C4-2B (cell line): ENCODE results near the gene IL18.
A peak's percentile ranks its signal among the peaks of the same experiment; 100 is the strongest.

ENCODE experiments used
- H3K27ac ChIP-seq: fragments of 450-650 bp; 2 replicates; pipeline ENCODE4 v1.5.1; 2017
- ZFX ChIP-seq: fragments of 450-650 bp; IDR thresholded peaks from 2 replicates; pipeline ENCODE4 v1.6.1; 2017
- TF ChIP-seq, protein P1 (sequence below): fragments of 450-650 bp; conservative IDR thresholded peaks from 2 replicates; pipeline ENCODE4 v1.5.1; 2017; ENCODE audit warnings: mild to moderate bottlenecking

Gene IL18

DNA sequence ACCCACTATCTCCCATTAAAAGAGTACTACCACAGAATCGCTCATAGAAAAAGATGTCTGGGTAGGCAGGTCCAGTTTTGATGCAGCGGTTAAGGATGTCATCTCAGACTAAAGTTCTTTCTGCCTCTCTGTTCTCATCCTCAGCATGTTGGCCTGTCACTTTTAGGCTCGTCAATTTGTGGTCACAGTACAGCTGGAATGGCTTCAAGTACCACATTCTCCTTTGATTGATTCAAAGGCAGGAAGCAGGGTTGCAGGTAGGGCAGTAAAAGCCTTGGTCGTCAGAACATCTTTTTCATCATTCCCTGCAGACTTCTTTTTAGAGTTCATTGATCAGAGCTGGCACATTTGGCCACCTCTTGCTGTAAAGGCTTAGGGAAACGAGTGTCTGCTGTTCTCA, 48.5 kb downstream of the IL18 start:
- TF ChIP-seq, protein P1, sequence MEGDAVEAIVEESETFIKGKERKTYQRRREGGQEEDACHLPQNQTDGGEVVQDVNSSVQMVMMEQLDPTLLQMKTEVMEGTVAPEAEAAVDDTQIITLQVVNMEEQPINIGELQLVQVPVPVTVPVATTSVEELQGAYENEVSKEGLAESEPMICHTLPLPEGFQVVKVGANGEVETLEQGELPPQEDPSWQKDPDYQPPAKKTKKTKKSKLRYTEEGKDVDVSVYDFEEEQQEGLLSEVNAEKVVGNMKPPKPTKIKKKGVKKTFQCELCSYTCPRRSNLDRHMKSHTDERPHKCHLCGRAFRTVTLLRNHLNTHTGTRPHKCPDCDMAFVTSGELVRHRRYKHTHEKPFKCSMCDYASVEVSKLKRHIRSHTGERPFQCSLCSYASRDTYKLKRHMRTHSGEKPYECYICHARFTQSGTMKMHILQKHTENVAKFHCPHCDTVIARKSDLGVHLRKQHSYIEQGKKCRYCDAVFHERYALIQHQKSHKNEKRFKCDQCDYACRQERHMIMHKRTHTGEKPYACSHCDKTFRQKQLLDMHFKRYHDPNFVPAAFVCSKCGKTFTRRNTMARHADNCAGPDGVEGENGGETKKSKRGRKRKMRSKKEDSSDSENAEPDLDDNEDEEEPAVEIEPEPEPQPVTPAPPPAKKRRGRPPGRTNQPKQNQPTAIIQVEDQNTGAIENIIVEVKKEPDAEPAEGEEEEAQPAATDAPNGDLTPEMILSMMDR, result no peak
- no peak for TF ChIP-seq ZFX
- H3K27ac ChIP-seq, result no peak overlapping the region

DNA sequence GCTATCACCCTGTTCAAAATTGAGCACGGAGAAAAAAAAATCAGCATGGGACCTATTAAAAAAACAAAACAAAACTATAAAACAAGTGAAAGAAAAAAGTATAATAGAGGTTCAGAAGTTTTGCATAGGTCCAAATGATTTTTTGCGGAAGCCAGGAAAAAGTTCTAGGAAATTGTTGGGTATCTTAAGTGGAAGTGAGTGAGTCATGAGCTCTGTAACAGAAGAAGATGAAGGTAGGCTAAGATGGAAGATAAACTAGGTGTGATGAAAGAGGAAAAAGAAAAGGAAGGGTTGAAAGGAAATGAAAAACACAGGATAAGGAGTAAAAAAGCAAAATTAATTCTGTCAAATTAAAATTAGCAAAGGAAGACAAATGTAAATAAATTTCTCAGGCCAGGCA, 49.4 kb downstream of the IL18 start:
- TF ChIP-seq, protein P1, result no peak
- no peak for TF ChIP-seq ZFX
- H3K27ac ChIP-seq, result no peak overlapping the region

DNA sequence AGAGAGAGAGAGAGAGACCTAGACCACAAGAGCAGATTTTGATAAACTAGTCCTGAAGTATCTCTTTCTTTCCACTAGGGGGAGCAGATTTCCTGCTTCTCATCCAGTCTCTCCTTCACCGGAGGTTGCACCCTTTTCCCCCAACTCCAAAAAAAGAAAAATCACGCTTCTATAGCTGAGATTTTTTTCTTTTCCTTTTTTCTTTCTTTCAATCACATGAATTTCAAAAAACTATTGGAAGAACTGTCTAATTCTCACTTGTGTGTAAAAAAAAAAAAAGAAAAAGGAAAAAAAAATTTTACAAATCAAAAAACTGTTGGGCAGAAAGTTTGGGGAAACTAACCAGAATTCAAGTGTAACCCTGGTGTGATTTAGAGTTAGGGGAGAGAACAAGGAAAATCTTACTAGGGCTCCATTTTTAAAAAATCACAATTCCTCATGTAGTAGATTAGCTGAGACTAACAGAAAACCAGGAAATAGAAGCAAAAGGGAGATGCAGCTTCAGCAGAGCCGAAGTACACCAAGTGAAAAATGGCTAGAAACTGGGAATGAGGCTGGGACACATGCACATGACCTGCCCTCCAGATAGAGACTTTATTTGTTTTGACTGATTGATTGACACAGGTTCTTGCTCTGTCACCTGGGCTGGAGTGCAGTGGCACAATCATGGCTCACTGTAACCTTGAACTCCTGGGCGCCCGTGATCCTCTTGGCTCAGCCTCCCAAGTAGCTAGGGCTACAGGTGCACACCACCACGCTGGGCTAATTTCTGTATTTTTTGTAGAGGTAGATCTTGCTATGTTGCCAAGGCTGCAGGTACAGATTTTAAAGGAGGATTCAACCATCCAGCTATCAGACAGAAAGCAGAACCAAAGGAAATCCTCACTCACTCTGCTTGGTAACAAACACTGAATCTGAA, 50.1 kb downstream of the IL18 start:
- no peak overlapping the region for H3K27ac ChIP-seq

DNA sequence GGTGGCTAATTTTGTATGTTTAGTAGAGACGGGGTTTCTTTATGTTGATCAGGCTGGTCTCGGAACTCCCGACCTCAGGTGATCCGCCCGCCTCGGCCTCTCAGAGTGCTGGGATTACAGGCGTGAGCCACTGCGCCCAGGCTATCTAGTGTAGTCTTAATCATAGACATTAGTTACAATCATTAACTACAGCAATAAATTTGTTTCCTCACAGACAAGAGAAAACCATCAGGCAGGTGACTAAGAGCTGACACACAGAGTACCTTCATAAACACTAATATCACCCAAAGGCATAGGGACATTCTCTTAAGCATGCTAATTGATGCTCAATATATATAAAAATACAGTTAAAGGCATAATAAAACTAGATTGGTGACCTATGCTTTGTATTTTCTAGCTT, 57.8 kb downstream of the IL18 start:
- H3K27ac ChIP-seq, result no peak overlapping the region
- no peak for TF ChIP-seq ZFX
- TF ChIP-seq, protein P1, result no peak

More for the DNA sequence above, 50.1 kb downstream of the IL18 start:
- TF ChIP-seq, protein P1, result peak; percentile 69
- no peak for TF ChIP-seq ZFX

DNA sequence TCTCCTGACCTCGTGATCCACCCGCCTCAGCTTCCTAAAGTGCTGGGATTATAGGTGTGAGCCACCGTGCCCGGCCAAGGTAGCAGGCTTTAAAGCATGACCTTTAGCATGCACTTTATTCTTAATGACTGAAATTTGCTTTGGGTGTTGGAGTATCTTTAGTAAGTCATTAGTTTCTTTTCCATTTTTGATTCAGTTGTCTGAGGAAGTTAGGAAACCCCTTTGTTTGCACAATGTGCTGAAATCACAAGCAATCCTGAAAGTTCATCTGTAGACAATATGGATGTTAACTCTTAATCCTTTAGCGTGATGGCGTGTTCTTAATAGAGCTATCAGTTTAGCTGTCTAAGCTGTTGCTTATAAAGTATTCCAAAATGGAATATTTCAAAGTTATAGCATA, 60.4 kb downstream of the IL18 start:
- no peak overlapping the region for H3K27ac ChIP-seq
- TF ChIP-seq, protein P1, result no peak
- TF ChIP-seq ZFX, result no peak

DNA sequence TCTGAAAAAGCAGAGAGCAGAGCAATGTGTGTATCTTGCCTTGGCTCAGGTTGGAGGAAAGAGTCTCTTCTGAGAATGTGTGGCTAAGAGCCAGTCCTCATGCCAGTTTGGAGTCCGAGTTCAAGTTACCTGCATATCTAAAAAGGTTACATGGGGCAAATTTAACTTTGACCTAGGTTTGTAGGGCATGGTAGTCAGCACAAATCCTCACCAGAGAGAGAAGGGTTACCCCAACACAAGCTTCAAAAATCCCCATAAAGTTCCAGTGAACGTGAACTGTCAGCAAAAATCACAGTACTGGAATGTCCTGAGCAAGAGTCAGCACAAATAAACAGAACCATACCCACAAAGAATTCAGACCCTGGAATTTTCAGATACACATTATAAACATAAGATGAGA, 63.4 kb downstream of the IL18 start:
- TF ChIP-seq, protein P1, result no peak
- TF ChIP-seq ZFX, result no peak
- H3K27ac ChIP-seq, result no peak overlapping the region

DNA sequence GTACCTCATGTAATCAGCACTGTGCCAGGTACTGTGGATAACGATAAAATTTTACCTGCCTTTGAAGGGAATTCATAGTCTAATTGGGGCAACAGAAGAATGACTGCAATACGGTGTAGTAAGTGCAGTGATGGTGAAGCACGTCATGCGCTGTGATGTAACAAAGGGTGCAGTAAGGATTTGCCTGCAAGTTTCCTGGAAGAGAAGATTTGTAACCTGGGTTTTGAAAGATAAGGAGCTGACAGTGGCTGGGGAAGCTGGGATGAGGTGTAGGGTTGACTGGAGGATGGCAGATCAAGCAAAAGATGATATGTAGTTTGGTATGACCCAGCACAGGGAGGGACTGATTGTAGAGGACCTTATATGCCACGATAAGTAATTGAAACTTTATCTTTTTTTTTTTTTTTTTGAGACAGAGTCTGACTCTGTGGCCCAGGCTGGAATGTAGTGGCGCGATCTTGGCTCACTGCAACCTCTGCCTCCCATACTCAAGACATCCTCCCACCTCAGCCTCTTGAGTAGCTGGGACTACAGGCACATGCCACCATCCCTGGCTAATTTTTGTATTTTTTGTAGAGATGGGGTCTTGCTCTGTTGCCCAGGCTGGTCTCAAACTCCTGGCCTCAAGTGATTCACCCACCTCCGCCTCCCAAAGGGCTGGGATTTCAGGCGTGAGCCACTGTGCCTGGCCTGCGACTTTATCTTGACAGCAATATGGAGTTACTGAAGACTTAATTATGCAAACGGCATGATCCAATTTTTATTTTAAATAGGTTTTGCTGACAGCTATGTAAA, 66.0 kb downstream of the IL18 start:
- TF ChIP-seq, protein P1, result no peak
- no peak for TF ChIP-seq ZFX
- no peak overlapping the region for H3K27ac ChIP-seq
